Measurements from ENCODE around the gene FCSK. TPM values are rescaled to one million over a fixed set of nuclear protein-coding genes. Genes with fewer than 3 reads are reported as not detected.

FCSK gene
- total RNA-seq, 2 experiments from 2014 or later = 21.8 to 25.4 TPM

DNA sequence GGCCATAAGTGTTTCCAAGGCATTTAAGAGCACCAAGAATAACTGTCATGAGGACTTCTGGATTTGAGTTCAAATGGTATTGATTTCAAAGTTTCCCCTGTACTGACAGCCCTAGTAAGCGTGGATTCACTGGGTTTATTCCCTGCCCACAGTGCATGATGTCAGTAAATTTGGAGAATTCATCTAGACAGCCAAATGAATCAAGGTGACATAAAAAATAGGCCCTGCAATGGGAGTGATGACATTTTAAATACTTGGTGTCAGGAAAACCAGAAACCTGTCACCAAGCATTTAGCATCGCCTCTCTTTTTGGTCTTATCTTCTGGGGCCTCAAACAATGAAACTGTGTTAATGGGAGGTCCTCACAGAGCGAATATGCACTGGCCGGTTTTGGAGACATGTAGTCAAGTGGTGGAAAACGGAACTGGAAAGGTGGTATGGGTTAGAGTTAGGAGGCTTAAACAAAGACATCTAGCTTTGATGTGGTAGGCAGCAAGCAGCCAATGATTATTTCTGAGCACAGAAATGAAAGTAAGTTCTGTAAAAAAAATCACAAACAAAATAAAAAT lies 39.9 kb downstream of the FCSK start:
- no peaks in the 10 kb centered on the region for H3K9me3 Mint-ChIP-seq
- H3K4me3 Mint-ChIP-seq = no peak overlapping the region
- no peak overlapping the region for H3K27ac Mint-ChIP-seq
- Histone ChIP-seq H3K9me3 (ENCODE audit: control insufficient read depth in 1 of 2, insufficient read depth in 1 of 2, low read length in 2 of 2) (no peaks in the 10 kb centered on the region), H3K4me3 (ENCODE audit: low read length) (no peak overlapping the region), H3K36me3 (ENCODE audit: insufficient read depth, low read length) (peaks cover 65% of the 10 kb centered on the region), H3K27me3 (ENCODE audit: control insufficient read depth in 1 of 2, insufficient read depth in 2 of 2, low read length in 2 of 2) (no peaks in the 10 kb centered on the region), H3K27ac (ENCODE audit: low read depth in 1 of 2, low read length in 2 of 2) (no peak overlapping the region), H3K4me1 (ENCODE audit: insufficient read depth, low read length) (no peaks in the 10 kb centered on the region)
- peaks cover 75% of the 10 kb centered on the region for H3K36me3 Mint-ChIP-seq (ENCODE audit: low read depth)
- H3K27me3 Mint-ChIP-seq = no peaks in the 10 kb centered on the region
- TF ChIP-seq, protein P1, sequence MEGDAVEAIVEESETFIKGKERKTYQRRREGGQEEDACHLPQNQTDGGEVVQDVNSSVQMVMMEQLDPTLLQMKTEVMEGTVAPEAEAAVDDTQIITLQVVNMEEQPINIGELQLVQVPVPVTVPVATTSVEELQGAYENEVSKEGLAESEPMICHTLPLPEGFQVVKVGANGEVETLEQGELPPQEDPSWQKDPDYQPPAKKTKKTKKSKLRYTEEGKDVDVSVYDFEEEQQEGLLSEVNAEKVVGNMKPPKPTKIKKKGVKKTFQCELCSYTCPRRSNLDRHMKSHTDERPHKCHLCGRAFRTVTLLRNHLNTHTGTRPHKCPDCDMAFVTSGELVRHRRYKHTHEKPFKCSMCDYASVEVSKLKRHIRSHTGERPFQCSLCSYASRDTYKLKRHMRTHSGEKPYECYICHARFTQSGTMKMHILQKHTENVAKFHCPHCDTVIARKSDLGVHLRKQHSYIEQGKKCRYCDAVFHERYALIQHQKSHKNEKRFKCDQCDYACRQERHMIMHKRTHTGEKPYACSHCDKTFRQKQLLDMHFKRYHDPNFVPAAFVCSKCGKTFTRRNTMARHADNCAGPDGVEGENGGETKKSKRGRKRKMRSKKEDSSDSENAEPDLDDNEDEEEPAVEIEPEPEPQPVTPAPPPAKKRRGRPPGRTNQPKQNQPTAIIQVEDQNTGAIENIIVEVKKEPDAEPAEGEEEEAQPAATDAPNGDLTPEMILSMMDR (IDR thresholded peaks at IDR 0.05) = no peak
- intact Hi-C loops (cut with DNase I, micrococcal nuclease) = no loop called here
- ATAC-seq (ENCODE audit: poor library complexity) (no peak), DNase-seq (peak in 1 of 14 experiments; percentile 14)
- CTCF ChIA-PET = interaction anchor here (0.7 kb wide), 2 partner anchors 23 to 261 kb away, joined by 3 to 5 read pairs; no protein-coding TSS in a partner anchor
- POLR2A ChIA-PET = interaction anchor here (0.8 kb wide), 1 partner anchor 115 kb away, joined by 3 read pairs; no protein-coding TSS in a partner anchor
- H3K4me1 Mint-ChIP-seq (ENCODE audit: low read depth) = no peaks in the 10 kb centered on the region

DNA sequence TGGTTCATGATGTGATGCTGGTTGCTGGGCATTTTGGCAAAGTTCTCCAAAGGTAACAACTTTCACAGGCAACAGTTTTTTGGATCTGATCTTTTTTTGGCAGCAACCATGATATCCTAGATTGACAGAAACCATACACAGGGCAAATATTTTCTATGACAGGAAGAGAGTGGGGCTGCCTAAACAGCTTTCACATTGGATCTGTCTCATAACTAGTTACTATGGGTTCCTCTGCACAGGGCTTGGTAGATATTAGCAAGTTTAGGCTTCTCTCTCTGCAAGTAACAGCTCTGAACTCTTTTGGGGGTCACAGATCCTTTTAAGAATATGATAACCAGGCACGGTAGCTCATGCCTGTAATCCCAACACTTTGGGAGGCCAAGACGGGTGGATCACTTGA lies 40.4 kb downstream of the FCSK start:
- H3K36me3 ChIP-seq (ENCODE audit: insufficient read depth, low read length) = peaks cover 61% of the 10 kb centered on the region
- no peaks in the 10 kb centered on the region for H3K4me1 ChIP-seq (ENCODE audit: insufficient read depth, low read length)
- no peak overlapping the region for H3K27ac ChIP-seq (ENCODE audit: low read depth in 1 of 2, low read length in 2 of 2)
- TF ChIP-seq, protein P1 (IDR thresholded peaks at IDR 0.05) = no peak
- no peak overlapping the region for H3K4me3 ChIP-seq (ENCODE audit: low read length)
- Mint-ChIP-seq H3K36me3 (ENCODE audit: low read depth) (peaks cover 71% of the 10 kb centered on the region), H3K9me3 (no peaks in the 10 kb centered on the region), H3K4me1 (ENCODE audit: low read depth) (no peaks in the 10 kb centered on the region), H3K4me3 (no peak overlapping the region), H3K27ac (no peak overlapping the region), H3K27me3 (no peaks in the 10 kb centered on the region)
- H3K27me3 ChIP-seq (ENCODE audit: control insufficient read depth in 1 of 2, insufficient read depth in 2 of 2, low read length in 2 of 2) = no peaks in the 10 kb centered on the region
- CTCF ChIA-PET = interaction anchor here (0.7 kb wide), 2 partner anchors 23 to 261 kb away, joined by 3 to 5 read pairs; no protein-coding TSS in a partner anchor
- H3K9me3 ChIP-seq (ENCODE audit: control insufficient read depth in 1 of 2, insufficient read depth in 1 of 2, low read length in 2 of 2) = no peaks in the 10 kb centered on the region
- POLR2A ChIA-PET = interaction anchor here (0.8 kb wide), 1 partner anchor 115 kb away, joined by 3 read pairs; no protein-coding TSS in a partner anchor
- ATAC-seq (ENCODE audit: poor library complexity) (no peak), DNase-seq (no peak)
- intact Hi-C loops (cut with DNase I, micrococcal nuclease) = no loop called here

DNA sequence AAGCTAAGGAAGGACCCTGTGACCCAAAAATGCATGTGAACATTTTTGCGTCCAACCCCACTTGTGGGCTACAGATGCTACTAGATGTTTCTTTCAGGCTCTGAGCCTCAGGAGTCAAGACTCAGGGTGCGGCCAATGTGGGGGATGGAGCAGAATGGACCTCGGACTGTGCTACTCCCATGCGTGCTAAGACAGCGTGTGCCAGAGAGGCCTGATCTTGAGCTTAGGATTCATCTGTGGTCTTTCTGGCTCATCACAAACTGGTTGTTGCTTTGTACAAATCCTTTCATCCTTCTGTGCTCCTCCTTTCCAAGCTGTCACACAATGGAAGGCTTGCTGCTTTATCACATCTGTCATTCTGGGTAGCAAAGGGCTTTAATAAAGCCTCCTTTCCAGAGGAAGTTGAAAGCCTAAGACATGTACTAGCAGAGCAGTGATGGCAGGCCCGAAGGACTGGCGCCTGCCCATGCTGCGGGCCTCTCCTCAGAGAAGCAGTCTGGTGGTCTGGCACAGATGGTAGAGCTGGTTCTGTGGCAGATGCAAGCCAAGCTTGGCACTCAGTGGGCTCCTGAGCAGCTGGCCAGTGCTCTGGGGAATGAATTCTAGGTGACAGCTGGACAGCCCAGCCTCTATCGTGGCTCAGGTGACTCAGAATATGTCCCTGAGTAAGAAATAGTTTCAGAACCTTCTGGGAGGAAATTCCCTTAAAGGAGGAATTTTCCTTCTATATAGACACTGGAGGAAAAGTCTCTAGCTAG lies 41.2 kb downstream of the FCSK start:
- Histone ChIP-seq H3K27ac (ENCODE audit: low read depth in 1 of 2, low read length in 2 of 2) (no peak overlapping the region), H3K9me3 (ENCODE audit: control insufficient read depth in 1 of 2, insufficient read depth in 1 of 2, low read length in 2 of 2) (no peaks in the 10 kb centered on the region), H3K4me3 (ENCODE audit: low read length) (no peak overlapping the region), H3K4me1 (ENCODE audit: insufficient read depth, low read length) (no peaks in the 10 kb centered on the region), H3K36me3 (ENCODE audit: insufficient read depth, low read length) (peaks cover 58% of the 10 kb centered on the region), H3K27me3 (ENCODE audit: control insufficient read depth in 1 of 2, insufficient read depth in 2 of 2, low read length in 2 of 2) (no peaks in the 10 kb centered on the region)
- POLR2A ChIA-PET = no interaction called here
- H3K4me1 Mint-ChIP-seq (ENCODE audit: low read depth) = no peaks in the 10 kb centered on the region
- no peaks in the 10 kb centered on the region for H3K9me3 Mint-ChIP-seq
- H3K36me3 Mint-ChIP-seq (ENCODE audit: low read depth) = peaks cover 68% of the 10 kb centered on the region
- TF ChIP-seq, protein P1 (IDR thresholded peaks at IDR 0.05) = no peak
- no peak overlapping the region for H3K4me3 Mint-ChIP-seq
- CTCF ChIA-PET = no interaction called here
- intact Hi-C loops (cut with DNase I, micrococcal nuclease) = no loop called here
- DNase-seq (no peak), ATAC-seq (ENCODE audit: poor library complexity) (no peak)
- H3K27me3 Mint-ChIP-seq = no peaks in the 10 kb centered on the region
- no peak overlapping the region for H3K27ac Mint-ChIP-seq

All from CD4-positive, alpha-beta T cell (primary cell).